ENCODE data around the gene SUPT3H.
"Not testable (repeated sequence)": the region's sequence is repeated elsewhere in the genome, so short reads cannot be mapped to it uniquely, and the experiment has no call there.

GRCh38 chr6:45145658-45146057 lies 232.1 kb downstream of the SUPT3H start:
- TF ChIP-seq POLR2A, CTCF (IDR thresholded peaks at IDR 0.05): not testable (repeated sequence)
